ENCODE data around the gene KRT81.
"Not testable (repeated sequence)": the region's sequence is repeated elsewhere in the genome, so short reads cannot be mapped to it uniquely, and the experiment has no call there.

KRT81 gene

DNA sequence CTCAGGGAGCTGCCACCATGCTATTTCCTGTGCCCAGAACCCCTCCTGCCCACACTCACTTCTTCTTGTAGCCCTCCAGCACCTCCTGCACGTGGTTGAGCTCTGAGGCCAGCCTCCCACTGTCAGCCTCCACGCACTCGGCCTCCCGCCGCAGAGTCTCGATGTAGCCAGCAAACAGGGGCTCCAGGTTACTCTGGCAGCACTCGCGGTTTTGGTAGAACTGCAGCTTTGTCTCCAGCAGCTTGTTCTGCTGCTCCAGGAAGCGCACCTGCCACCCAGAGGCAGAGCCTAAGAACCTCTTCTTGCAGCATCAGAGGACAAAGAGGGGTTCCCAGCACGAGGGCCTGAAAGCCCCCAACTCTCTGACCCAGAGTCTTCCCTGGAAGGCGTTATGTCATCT is 27.8 kb upstream of the KRT81 start:
- no peak overlapping the region for H3K4me3 ChIP-seq (ENCODE audit: control insufficient read depth, low read depth, low read length)
- TF ChIP-seq, protein P1, sequence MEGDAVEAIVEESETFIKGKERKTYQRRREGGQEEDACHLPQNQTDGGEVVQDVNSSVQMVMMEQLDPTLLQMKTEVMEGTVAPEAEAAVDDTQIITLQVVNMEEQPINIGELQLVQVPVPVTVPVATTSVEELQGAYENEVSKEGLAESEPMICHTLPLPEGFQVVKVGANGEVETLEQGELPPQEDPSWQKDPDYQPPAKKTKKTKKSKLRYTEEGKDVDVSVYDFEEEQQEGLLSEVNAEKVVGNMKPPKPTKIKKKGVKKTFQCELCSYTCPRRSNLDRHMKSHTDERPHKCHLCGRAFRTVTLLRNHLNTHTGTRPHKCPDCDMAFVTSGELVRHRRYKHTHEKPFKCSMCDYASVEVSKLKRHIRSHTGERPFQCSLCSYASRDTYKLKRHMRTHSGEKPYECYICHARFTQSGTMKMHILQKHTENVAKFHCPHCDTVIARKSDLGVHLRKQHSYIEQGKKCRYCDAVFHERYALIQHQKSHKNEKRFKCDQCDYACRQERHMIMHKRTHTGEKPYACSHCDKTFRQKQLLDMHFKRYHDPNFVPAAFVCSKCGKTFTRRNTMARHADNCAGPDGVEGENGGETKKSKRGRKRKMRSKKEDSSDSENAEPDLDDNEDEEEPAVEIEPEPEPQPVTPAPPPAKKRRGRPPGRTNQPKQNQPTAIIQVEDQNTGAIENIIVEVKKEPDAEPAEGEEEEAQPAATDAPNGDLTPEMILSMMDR (IDR thresholded peaks at IDR 0.05; ENCODE audit: control insufficient read depth, insufficient read depth, low read depth, low read length, missing control alignments): no peak
- no peak for DNase-seq (ENCODE audit: low read depth)

DNA sequence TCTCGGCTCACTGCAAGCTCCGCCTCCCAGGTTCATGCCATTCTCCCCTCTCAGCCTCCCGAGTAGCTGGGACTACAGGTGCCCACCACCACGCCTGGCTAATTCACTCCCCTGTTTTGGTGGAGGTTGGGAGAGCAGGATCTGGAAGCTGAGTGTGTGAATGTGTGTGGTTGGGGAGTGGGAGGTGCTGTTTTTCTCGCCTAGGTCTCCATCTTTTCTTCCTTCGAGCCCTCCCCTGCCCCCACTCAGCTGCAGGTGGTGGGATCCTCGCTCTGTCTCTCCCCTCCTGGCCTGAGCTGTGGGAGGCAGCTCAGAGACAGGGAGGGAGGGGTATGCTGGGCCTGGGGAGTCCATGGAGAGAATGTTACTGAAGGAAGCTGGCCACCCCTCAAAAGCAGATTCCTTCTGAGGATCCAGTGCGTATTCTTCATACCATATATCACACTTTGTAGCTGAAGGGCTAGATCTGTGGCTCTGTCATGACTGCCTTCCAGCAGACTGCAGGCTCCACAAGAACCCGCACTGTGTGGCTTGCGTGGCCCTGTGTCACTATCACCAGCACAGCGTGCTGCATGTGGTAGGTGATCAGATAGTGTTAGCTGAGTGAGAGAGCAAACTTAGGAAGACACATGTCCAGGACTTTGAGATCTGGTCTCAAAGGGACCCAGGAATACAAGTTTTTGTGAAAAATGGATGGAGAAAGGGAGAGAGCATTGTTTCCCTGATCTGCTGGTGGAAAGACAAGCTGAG is 27.1 kb upstream of the KRT81 start:
- no peak overlapping the region for H3K4me3 ChIP-seq (ENCODE audit: control insufficient read depth, low read depth, low read length)
- no peak for DNase-seq (ENCODE audit: low read depth)
- TF ChIP-seq, protein P1 (IDR thresholded peaks at IDR 0.05; ENCODE audit: control insufficient read depth, insufficient read depth, low read depth, low read length, missing control alignments): no peak

DNA sequence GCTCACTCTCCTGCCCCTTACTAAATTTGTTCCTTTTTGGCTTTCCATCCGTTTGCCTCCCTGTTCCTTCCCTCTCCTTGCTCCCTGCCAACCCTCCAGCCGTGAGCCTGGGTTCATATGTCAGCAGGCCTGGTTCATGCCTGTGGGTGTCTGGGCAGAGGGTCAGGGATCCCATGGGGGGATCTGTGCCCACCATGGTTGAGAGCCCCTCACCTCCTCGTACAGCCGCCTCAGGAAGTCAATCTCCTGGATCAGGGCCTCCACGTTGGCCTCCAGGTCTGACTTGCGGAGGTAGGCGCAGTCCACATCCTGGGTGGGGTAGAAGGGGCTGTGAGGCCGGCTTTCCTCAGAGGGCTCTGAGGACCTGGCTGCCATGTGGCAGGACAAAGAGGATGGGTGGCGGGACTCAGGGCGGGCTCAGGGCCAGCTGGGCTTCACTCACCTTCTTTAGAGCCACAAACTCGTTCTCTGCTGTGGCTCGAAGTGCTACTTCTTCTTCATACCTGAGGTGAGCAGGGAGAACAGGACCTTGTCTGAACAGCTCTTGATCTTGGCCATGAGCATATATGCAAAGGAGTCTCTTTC is 26.2 kb upstream of the KRT81 start:
- no peak for DNase-seq (ENCODE audit: low read depth)
- TF ChIP-seq, protein P1 (IDR thresholded peaks at IDR 0.05; ENCODE audit: control insufficient read depth, insufficient read depth, low read depth, low read length, missing control alignments): no peak
- no peak overlapping the region for H3K4me3 ChIP-seq (ENCODE audit: control insufficient read depth, low read depth, low read length)

DNA sequence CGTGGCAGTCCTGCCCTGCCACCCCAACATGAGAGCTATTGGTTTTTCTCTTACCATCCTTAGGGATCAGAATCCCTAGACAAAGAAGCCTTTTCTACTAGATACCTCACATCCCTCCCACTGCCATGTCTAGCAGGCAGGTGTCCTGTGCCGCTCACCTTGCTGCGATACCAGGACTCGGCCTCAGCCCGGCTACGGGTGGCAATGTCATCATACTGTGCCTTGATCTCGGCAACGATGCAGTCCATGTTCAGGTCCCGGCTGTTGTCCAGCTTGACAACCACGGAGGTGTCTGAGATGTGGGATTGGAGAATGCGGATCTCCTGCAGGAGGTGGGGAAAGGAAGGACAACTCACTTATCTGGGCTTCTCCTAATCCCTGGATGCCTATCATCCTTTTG is 25.4 kb upstream of the KRT81 start:
- TF ChIP-seq, protein P1 (IDR thresholded peaks at IDR 0.05; ENCODE audit: control insufficient read depth, insufficient read depth, low read depth, low read length, missing control alignments): no peak
- no peak overlapping the region for H3K4me3 ChIP-seq (ENCODE audit: control insufficient read depth, low read depth, low read length)
- DNase-seq (ENCODE audit: low read depth): no peak

DNA sequence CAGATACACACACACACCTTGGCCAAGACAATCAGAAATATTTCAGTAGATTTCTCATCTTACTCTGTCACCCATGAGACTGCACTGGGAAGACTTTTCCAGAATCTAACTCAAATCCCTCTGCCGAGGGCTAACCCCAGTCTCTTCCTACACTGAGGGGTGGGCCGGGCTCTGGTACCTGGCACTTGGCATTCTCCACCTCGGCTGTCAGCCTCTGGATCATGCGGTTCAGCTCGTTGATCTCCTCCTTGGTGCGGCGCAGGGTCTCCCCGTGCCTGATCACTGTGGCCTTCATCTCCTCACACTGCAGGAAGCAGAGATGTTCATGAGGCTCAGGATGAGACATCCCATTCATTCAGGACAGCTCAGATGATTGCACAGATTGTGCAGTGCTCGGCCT is 25.0 kb upstream of the KRT81 start:
- TF ChIP-seq, protein P1 (IDR thresholded peaks at IDR 0.05; ENCODE audit: control insufficient read depth, insufficient read depth, low read depth, low read length, missing control alignments): no peak
- H3K4me3 ChIP-seq (ENCODE audit: control insufficient read depth, low read depth, low read length): no peak overlapping the region
- DNase-seq (ENCODE audit: low read depth): no peak

DNA sequence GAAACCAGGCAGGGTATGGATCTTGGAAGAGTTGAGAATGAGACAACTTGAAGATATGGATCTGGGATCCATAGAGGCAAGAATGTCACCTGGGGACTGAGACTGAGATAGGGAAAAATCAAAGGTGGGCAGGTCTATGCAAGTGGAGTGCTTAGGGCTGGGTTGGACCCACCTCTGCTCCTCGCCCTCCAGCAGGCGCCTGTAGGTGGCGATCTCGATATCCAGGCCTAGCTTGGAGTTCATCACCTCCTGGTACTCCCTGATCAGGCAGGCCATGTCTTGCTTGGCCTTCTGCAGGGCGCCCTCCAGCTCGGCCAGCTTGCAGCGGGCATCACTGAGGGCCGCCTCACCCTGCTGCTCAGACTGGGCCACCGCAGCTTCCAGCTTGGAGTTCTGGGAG is 24.4 kb upstream of the KRT81 start:
- TF ChIP-seq, protein P1 (IDR thresholded peaks at IDR 0.05; ENCODE audit: control insufficient read depth, insufficient read depth, low read depth, low read length, missing control alignments): peak; percentile 19
- not testable (repeated sequence) for DNase-seq (ENCODE audit: low read depth); H3K4me3 ChIP-seq (ENCODE audit: control insufficient read depth, low read depth, low read length)

All from AG09309 (cell line).